ENCODE data around the gene KREMEN1.

The KREMEN1 gene

DNA sequence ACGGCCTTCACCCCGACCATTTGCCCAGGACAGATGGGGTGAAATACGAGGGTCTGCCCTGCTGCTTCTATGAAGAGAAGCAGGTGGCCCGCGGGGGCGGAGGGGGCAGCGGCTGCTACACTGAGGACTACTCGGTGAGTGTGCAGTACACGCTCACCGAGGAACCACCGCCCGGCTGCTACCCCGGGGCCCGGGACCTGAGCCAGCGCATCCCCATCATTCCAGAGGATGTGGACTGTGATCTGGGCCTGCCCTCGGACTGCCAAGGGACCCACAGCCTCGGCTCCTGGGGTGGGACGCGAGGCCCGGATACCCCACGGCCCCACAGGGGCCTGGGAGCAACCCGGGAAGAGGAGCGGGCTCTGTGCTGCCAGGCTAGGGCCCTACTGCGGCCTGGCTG is 22.4 kb upstream of the KREMEN1 start:
- H3K79me2 ChIP-seq (ENCODE audit: insufficient read depth, low read length): no peaks in the 10 kb centered on the region
- no peak for ATAC-seq (ENCODE audit: insufficient read depth, low read depth)
- no peak for DNase-seq
- TF ChIP-seq, protein P1, sequence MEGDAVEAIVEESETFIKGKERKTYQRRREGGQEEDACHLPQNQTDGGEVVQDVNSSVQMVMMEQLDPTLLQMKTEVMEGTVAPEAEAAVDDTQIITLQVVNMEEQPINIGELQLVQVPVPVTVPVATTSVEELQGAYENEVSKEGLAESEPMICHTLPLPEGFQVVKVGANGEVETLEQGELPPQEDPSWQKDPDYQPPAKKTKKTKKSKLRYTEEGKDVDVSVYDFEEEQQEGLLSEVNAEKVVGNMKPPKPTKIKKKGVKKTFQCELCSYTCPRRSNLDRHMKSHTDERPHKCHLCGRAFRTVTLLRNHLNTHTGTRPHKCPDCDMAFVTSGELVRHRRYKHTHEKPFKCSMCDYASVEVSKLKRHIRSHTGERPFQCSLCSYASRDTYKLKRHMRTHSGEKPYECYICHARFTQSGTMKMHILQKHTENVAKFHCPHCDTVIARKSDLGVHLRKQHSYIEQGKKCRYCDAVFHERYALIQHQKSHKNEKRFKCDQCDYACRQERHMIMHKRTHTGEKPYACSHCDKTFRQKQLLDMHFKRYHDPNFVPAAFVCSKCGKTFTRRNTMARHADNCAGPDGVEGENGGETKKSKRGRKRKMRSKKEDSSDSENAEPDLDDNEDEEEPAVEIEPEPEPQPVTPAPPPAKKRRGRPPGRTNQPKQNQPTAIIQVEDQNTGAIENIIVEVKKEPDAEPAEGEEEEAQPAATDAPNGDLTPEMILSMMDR (IDR thresholded peaks at IDR 0.05; ENCODE audit: borderline replicate concordance, extremely low read depth, low read length, poor library complexity, severe bottlenecking): no peak
- TF ChIP-seq EZH2 (IDR thresholded peaks at IDR 0.05; ENCODE audit: borderline replicate concordance, low read depth, low read length, severe bottlenecking): no peak
- no peak overlapping the region for H3K27ac ChIP-seq (ENCODE audit: low read length)
- H3K36me3 ChIP-seq (ENCODE audit: insufficient read depth, low read length): peaks cover 26% of the 10 kb centered on the region
- no peak overlapping the region for H3K9ac ChIP-seq (ENCODE audit: low read depth, low read length)
- H2AFZ ChIP-seq (ENCODE audit: low read depth, low read length): no peak overlapping the region
- no peak overlapping the region for H3K4me3 ChIP-seq (ENCODE audit: low read depth in 1 of 2, low read length in 2 of 2)
- H3K4me1 ChIP-seq (ENCODE audit: insufficient read depth, low read length): peaks cover 10% of the 10 kb centered on the region
- no peaks in the 10 kb centered on the region for H3K27me3 ChIP-seq (ENCODE audit: insufficient read depth, low read length, poor library complexity)
- H4K20me1 ChIP-seq (ENCODE audit: insufficient read depth, low read length): no peaks in the 10 kb centered on the region
- H3K9me3 ChIP-seq (ENCODE audit: insufficient read depth, low read length, severe bottlenecking): no peaks in the 10 kb centered on the region
- H3K4me2 ChIP-seq (ENCODE audit: insufficient read depth, low read length): no peak overlapping the region

DNA sequence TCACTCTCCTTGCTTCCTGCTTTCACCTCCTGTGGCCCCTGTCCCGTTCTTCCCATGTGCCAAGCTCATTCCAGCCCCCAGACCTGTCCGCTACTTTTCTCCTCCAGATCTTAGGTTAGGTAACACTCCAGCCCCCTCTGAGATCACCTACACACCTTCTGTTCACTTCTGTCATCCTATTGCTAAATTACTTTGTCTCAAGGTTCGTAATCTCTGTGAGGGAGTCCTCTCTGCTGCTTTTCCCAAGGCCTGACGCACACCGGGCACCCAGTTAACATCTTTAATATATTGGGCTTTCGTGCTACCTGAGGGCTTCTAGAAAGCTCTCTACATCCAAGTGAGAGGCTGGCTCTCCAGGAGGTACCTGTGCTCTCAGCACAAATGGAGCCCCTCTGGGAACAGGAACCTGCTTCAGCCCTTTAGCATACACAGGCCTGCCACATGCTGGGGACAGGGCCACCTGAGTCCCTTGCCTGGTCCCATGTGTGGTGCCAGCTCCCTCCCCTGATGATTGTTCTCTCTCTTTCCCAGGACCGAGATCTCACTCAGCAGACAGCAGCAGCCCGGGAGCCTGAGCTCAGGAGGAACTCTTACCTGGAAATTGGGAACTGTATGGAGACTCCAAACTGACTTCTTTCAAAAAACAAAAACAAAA is 19.7 kb upstream of the KREMEN1 start:
- no peak overlapping the region for H3K9ac ChIP-seq (ENCODE audit: low read depth, low read length)
- no peaks in the 10 kb centered on the region for H3K27me3 ChIP-seq (ENCODE audit: insufficient read depth, low read length, poor library complexity)
- ATAC-seq (ENCODE audit: insufficient read depth, low read depth) (no peak), DNase-seq (no peak)
- peaks cover 20% of the 10 kb centered on the region for H3K36me3 ChIP-seq (ENCODE audit: insufficient read depth, low read length)
- peaks cover 25% of the 10 kb centered on the region for H3K4me1 ChIP-seq (ENCODE audit: insufficient read depth, low read length)
- no peaks in the 10 kb centered on the region for H4K20me1 ChIP-seq (ENCODE audit: insufficient read depth, low read length)
- H3K4me3 ChIP-seq (ENCODE audit: low read depth in 1 of 2, low read length in 2 of 2): no peak overlapping the region
- H3K4me2 ChIP-seq (ENCODE audit: insufficient read depth, low read length): no peak overlapping the region
- H2AFZ ChIP-seq (ENCODE audit: low read depth, low read length): no peak overlapping the region
- TF ChIP-seq, protein P1 (IDR thresholded peaks at IDR 0.05; ENCODE audit: borderline replicate concordance, extremely low read depth, low read length, poor library complexity, severe bottlenecking): no peak
- TF ChIP-seq EZH2 (IDR thresholded peaks at IDR 0.05; ENCODE audit: borderline replicate concordance, low read depth, low read length, severe bottlenecking): no peak
- no peaks in the 10 kb centered on the region for H3K9me3 ChIP-seq (ENCODE audit: insufficient read depth, low read length, severe bottlenecking)
- no peak overlapping the region for H3K27ac ChIP-seq (ENCODE audit: low read length)
- no peaks in the 10 kb centered on the region for H3K79me2 ChIP-seq (ENCODE audit: insufficient read depth, low read length)

DNA sequence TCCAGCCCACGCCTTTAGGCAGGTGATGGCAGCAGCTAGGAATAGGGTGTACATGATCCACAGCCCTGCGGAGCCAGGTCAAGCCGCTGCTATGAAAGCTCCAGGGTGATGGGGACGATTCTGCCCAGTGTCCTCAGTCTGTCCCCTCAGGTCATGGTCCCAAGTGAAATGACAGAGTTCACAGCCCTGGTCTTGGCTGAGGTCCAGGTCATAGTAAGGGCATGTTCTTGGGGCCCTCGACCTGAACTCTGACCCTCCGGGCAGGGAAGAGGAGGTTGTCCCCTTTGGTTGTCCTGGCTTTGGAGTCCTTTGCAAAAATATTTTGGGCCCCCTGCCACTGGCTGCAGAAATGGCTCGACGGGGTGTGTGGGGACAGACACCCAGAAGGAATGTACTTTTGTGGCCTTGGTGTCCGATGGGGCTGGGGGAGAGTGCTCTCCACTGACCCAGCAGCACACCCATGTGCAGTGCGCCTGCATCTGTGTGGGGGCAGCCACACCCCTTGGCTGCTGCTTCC is 18.5 kb upstream of the KREMEN1 start:
- no peaks in the 10 kb centered on the region for H3K79me2 ChIP-seq (ENCODE audit: insufficient read depth, low read length)
- peaks cover 25% of the 10 kb centered on the region for H3K4me1 ChIP-seq (ENCODE audit: insufficient read depth, low read length)
- H3K9ac ChIP-seq (ENCODE audit: low read depth, low read length): no peak overlapping the region
- no peaks in the 10 kb centered on the region for H3K27me3 ChIP-seq (ENCODE audit: insufficient read depth, low read length, poor library complexity)
- H2AFZ ChIP-seq (ENCODE audit: low read depth, low read length): no peak overlapping the region
- H3K9me3 ChIP-seq (ENCODE audit: insufficient read depth, low read length, severe bottlenecking): no peaks in the 10 kb centered on the region
- H3K36me3 ChIP-seq (ENCODE audit: insufficient read depth, low read length): peaks cover 8% of the 10 kb centered on the region
- H3K4me3 ChIP-seq (ENCODE audit: low read depth in 1 of 2, low read length in 2 of 2): no peak overlapping the region
- H4K20me1 ChIP-seq (ENCODE audit: insufficient read depth, low read length): no peaks in the 10 kb centered on the region
- H3K4me2 ChIP-seq (ENCODE audit: insufficient read depth, low read length): no peak overlapping the region
- DNase-seq (no peak), ATAC-seq (ENCODE audit: insufficient read depth, low read depth) (no peak)
- no peak overlapping the region; the same call in 1 of the 2 replicates for H3K27ac ChIP-seq (ENCODE audit: low read length)
- TF ChIP-seq, protein P1 (IDR thresholded peaks at IDR 0.05; ENCODE audit: borderline replicate concordance, extremely low read depth, low read length, poor library complexity, severe bottlenecking): no peak
- no peak for TF ChIP-seq EZH2 (IDR thresholded peaks at IDR 0.05; ENCODE audit: borderline replicate concordance, low read depth, low read length, severe bottlenecking)

Measured in DND-41 (cell line).